ENCODE measurements around the gene SCNN1A.

- TF ChIP-seq, protein P1, sequence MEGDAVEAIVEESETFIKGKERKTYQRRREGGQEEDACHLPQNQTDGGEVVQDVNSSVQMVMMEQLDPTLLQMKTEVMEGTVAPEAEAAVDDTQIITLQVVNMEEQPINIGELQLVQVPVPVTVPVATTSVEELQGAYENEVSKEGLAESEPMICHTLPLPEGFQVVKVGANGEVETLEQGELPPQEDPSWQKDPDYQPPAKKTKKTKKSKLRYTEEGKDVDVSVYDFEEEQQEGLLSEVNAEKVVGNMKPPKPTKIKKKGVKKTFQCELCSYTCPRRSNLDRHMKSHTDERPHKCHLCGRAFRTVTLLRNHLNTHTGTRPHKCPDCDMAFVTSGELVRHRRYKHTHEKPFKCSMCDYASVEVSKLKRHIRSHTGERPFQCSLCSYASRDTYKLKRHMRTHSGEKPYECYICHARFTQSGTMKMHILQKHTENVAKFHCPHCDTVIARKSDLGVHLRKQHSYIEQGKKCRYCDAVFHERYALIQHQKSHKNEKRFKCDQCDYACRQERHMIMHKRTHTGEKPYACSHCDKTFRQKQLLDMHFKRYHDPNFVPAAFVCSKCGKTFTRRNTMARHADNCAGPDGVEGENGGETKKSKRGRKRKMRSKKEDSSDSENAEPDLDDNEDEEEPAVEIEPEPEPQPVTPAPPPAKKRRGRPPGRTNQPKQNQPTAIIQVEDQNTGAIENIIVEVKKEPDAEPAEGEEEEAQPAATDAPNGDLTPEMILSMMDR (IDR thresholded peaks at IDR 0.05): no peak
- no peak for TF ChIP-seq POLR2A (IDR thresholded peaks at IDR 0.05)
Observed at GRCh38 chr12:6314776-6315175, 60.6 kb downstream of the SCNN1A start.
